Measurements from ENCODE around the gene COL27A1. TPM values are rescaled to one million over a fixed set of nuclear protein-coding genes. Genes with fewer than 3 reads are reported as not detected.
A peak's percentile ranks its signal among the peaks of the same experiment; 100 is the strongest.

COL27A1 gene
- total RNA-seq, 1 experiment from 2014 or later = 37.0 TPM

DNA sequence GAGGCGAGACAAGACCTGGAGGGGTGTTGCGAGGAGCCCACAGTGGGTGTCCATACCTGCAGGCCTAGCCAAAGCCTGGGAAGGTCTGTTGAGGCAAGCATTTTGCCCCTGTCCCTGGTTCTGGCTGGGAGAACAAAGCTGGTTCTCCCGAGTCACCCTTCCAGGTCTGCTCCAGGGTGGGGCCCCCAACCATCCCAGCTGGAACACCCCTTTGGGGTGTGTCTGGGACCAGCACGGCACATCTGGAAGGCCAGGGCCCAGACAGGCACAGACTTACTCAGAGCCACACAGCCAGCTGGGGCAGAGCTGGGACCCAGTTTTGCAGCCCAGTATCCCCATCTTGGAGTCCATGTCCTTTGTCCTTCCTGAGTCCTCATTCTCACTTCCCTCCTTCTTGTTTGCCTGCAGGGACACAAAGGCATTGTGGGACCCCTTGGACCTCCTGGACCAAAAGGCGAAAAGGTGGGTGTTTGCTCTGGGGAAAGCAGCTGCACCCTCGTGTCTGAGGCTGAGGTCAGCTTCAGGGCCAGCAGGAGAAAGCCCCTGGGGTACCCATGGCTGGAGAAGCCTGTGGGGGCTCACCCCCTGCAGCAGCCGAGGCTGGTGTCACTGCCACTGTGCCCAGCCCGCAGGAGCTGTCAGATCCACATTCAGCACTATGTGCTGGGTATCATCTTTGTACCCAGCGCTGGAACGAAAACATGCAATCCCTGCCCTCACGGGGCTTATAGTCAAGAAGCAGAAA lies 129.2 kb downstream of the COL27A1 start:
- Histone ChIP-seq H3K27ac (ENCODE audit: low read depth, low read length, poor library complexity, severe bottlenecking) (no peak overlapping the region), H3K9me3 (ENCODE audit: low read depth, low read length, poor library complexity, severe bottlenecking) (no peaks in the 10 kb centered on the region), H3K27me3 (replicated peaks; ENCODE audit: insufficient read depth, low read depth, low read length, poor library complexity) (no peaks in the 10 kb centered on the region), H3K4me3 (ENCODE audit: low read depth, low read length, poor library complexity, severe bottlenecking) (no peak overlapping the region), H3K36me3 (ENCODE audit: insufficient read depth, low read length, poor library complexity, severe bottlenecking) (no peaks in the 10 kb centered on the region), H3K4me1 (ENCODE audit: insufficient read depth, low read length, poor library complexity, severe bottlenecking) (peaks cover 16% of the 10 kb centered on the region)
- POLR2A ChIA-PET (ENCODE audit: low non-redundant PET) = no interaction called here
- no peak for DNase-seq (ENCODE audit: low spot score)
- no peak for TF ChIP-seq EZH2 (IDR thresholded peaks at IDR 0.05; ENCODE audit: borderline replicate concordance, low read depth, low read length, poor library complexity, severe bottlenecking)
- TF ChIP-seq, protein P1, sequence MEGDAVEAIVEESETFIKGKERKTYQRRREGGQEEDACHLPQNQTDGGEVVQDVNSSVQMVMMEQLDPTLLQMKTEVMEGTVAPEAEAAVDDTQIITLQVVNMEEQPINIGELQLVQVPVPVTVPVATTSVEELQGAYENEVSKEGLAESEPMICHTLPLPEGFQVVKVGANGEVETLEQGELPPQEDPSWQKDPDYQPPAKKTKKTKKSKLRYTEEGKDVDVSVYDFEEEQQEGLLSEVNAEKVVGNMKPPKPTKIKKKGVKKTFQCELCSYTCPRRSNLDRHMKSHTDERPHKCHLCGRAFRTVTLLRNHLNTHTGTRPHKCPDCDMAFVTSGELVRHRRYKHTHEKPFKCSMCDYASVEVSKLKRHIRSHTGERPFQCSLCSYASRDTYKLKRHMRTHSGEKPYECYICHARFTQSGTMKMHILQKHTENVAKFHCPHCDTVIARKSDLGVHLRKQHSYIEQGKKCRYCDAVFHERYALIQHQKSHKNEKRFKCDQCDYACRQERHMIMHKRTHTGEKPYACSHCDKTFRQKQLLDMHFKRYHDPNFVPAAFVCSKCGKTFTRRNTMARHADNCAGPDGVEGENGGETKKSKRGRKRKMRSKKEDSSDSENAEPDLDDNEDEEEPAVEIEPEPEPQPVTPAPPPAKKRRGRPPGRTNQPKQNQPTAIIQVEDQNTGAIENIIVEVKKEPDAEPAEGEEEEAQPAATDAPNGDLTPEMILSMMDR (conservative IDR thresholded peaks at IDR 0.05; ENCODE audit: low read depth, low read length) = no peak
- intact Hi-C loops (cut with micrococcal nuclease; ENCODE audit: unreplicated experiment) = no loop called here
- CTCF ChIA-PET = interaction anchor here (2.0 kb wide), 1 partner anchor 176 kb away, joined by 6 read pairs; no protein-coding TSS in a partner anchor
- BruUV-seq (replicated peaks) = no TSS peak

DNA sequence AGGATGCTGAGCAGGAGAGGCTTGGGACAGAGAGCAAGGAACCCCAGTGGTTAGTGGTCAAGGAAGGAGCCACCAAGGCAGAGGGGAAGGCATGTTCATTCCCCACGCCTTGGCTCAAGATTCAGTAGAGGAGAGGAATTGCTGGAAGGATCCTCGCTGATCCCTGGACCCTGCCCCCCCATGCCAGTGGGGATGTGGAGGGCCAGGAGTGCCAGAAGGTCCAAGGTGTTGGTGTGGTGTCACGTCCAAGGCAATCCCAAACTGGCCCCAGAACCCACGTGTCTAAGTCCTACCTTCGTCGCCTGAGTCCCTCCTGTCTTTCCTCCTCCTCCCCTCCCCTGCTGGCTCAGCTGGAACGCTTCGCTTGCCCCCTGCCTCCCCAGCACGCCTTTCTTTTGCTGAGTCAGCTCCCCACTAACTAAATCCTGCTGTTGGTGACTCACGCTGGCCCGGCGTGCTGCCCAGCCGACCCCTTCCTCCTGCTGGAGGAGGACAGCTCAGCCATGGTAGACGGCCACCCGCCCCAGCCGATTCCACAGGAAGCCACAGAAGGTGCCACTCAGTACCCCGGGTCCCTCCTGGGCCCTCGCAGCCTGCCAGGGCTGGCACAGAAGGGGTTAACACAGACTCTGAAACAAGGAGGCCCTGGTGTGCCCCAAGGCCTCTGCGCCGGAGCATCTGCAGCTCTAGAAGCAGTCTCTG lies 130.0 kb downstream of the COL27A1 start:
- TF ChIP-seq, protein P1 (conservative IDR thresholded peaks at IDR 0.05; ENCODE audit: low read depth, low read length) = no peak
- H3K4me1 ChIP-seq (ENCODE audit: insufficient read depth, low read length, poor library complexity, severe bottlenecking) = peaks cover 16% of the 10 kb centered on the region
- no peaks in the 10 kb centered on the region for H3K9me3 ChIP-seq (ENCODE audit: low read depth, low read length, poor library complexity, severe bottlenecking)
- no peaks in the 10 kb centered on the region for H3K27me3 ChIP-seq (replicated peaks; ENCODE audit: insufficient read depth, low read depth, low read length, poor library complexity)
- ChIA-PET CTCF (interaction anchor here (2.0 kb wide), 1 partner anchor 177 kb away, joined by 6 read pairs; no protein-coding TSS in a partner anchor), POLR2A (ENCODE audit: low non-redundant PET) (no interaction called here)
- H3K36me3 ChIP-seq (ENCODE audit: insufficient read depth, low read length, poor library complexity, severe bottlenecking) = no peaks in the 10 kb centered on the region
- intact Hi-C loops (cut with micrococcal nuclease; ENCODE audit: unreplicated experiment) = no loop called here
- no TSS peak for BruUV-seq (replicated peaks)
- H3K27ac ChIP-seq (ENCODE audit: low read depth, low read length, poor library complexity, severe bottlenecking) = no peak overlapping the region
- DNase-seq (ENCODE audit: low spot score) = peak; percentile 59
- H3K4me3 ChIP-seq (ENCODE audit: low read depth, low read length, poor library complexity, severe bottlenecking) = no peak overlapping the region

DNA sequence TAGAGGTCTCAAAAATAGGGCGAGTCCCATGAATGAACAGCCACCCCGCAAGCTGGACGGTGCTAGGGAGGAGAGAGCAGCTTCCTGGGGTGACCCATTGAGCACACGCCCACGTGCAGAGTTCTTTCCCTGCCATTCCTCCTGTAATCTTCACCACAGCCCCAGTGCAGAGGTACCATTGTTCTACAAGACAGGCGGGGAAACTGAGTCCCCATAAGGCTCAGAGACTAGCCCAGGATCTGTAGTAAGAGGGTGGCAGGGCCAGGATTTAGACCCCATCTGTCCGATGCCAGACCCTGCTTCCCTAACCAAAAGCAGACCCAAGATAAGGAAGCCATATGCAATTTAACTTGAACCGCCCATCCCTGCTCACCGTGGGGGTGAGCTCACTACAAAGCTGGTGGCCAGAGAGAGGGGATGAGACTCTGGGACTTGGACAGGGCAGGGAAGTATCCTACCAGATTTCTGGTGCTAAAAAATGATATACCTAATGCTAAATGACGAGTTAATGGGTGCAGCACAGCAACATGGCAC lies 130.9 kb downstream of the COL27A1 start:
- BruUV-seq (replicated peaks) = no TSS peak
- peaks cover 14% of the 10 kb centered on the region for H3K4me1 ChIP-seq (ENCODE audit: insufficient read depth, low read length, poor library complexity, severe bottlenecking)
- ChIA-PET CTCF (interaction anchor here (2.0 kb wide), 1 partner anchor 178 kb away, joined by 6 read pairs; no protein-coding TSS in a partner anchor), POLR2A (ENCODE audit: low non-redundant PET) (no interaction called here)
- no peaks in the 10 kb centered on the region for H3K36me3 ChIP-seq (ENCODE audit: insufficient read depth, low read length, poor library complexity, severe bottlenecking)
- H3K27ac ChIP-seq (ENCODE audit: low read depth, low read length, poor library complexity, severe bottlenecking) = no peak overlapping the region
- no peaks in the 10 kb centered on the region for H3K9me3 ChIP-seq (ENCODE audit: low read depth, low read length, poor library complexity, severe bottlenecking)
- no peaks in the 10 kb centered on the region for H3K27me3 ChIP-seq (replicated peaks; ENCODE audit: insufficient read depth, low read depth, low read length, poor library complexity)
- DNase-seq (ENCODE audit: low spot score) = no peak
- intact Hi-C loops (cut with micrococcal nuclease; ENCODE audit: unreplicated experiment) = no loop called here
- no peak for TF ChIP-seq EZH2 (IDR thresholded peaks at IDR 0.05; ENCODE audit: borderline replicate concordance, low read depth, low read length, poor library complexity, severe bottlenecking)
- TF ChIP-seq, protein P1 (conservative IDR thresholded peaks at IDR 0.05; ENCODE audit: low read depth, low read length) = no peak
- H3K4me3 ChIP-seq (ENCODE audit: low read depth, low read length, poor library complexity, severe bottlenecking) = no peak overlapping the region

All from A673 (cell line).